Testis (tissue), 2 donors: ENCODE measurements around the gene SMOC2.

ENCODE experiments used
- POLR2A ChIP-seq: fragments of 450-650 bp; IDR thresholded peaks from one replicate; pipeline ENCODE4 v1.6.1; 2017; ENCODE audit warnings: antibody characterized with exemption, mild to moderate bottlenecking, moderate library complexity
- TF ChIP-seq, protein P1 (sequence below), 3 experiments: fragments of 450-650 bp in 2 of 3; fragments of 200-600 bp in 1 of 3; sonication (generic) in 1 of 3; IDR thresholded peaks; one replicate each; pipeline ENCODE4 v1.5.1; 2016 to 2019; ENCODE audit warnings: antibody characterized with exemption in 3 of 3, mild to moderate bottlenecking in 2 of 3, moderate library complexity in 1 of 3

- TF ChIP-seq, protein P1, sequence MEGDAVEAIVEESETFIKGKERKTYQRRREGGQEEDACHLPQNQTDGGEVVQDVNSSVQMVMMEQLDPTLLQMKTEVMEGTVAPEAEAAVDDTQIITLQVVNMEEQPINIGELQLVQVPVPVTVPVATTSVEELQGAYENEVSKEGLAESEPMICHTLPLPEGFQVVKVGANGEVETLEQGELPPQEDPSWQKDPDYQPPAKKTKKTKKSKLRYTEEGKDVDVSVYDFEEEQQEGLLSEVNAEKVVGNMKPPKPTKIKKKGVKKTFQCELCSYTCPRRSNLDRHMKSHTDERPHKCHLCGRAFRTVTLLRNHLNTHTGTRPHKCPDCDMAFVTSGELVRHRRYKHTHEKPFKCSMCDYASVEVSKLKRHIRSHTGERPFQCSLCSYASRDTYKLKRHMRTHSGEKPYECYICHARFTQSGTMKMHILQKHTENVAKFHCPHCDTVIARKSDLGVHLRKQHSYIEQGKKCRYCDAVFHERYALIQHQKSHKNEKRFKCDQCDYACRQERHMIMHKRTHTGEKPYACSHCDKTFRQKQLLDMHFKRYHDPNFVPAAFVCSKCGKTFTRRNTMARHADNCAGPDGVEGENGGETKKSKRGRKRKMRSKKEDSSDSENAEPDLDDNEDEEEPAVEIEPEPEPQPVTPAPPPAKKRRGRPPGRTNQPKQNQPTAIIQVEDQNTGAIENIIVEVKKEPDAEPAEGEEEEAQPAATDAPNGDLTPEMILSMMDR (IDR thresholded peaks at IDR 0.05): no peak
- TF ChIP-seq POLR2A: no peak
Observed at GRCh38 chr6:168690271-168690670, 249.3 kb downstream of the SMOC2 start.
